Stimulated activated CD4-positive, alpha-beta T cell treated with anti-CD3 and anti-CD28 coated beads, Interleukin-15, amount 100 ng/mL, for 1 hour (primary cell): ENCODE data around the gene GNG12.

Experiments used
- DNase-seq, 2 donors: peaks; one replicate each; pipeline ENCODE4 v3.0.0-alpha.2; 2020; ENCODE audit warnings: low read depth in 1 of 2, low spot score in 1 of 2

The GNG12 gene

GRCh38 chr1:67755160-67755559 is 78.1 kb downstream of the GNG12 start:
- DNase-seq, result no peak

- no peak for DNase-seq
These were observed 78.7 kb downstream of the GNG12 start for GRCh38 chr1:67754526-67754920.

GRCh38 chr1:67753776-67754525 is 79.3 kb downstream of the GNG12 start:
- DNase-seq, result no peak

- no peak for DNase-seq
These were observed 81.0 kb downstream of the GNG12 start for GRCh38 chr1:67752306-67752705.

GRCh38 chr1:67750691-67751054 is 82.6 kb downstream of the GNG12 start:
- DNase-seq, result no peak

- no peak for DNase-seq
These were observed 83.2 kb downstream of the GNG12 start for GRCh38 chr1:67749844-67750690.

- no peak for DNase-seq
These were observed 83.9 kb downstream of the GNG12 start for GRCh38 chr1:67749263-67749843.

GRCh38 chr1:67748630-67749029 is 84.6 kb downstream of the GNG12 start:
- DNase-seq, result no peak

GRCh38 chr1:67747671-67748546 is 85.4 kb downstream of the GNG12 start:
- DNase-seq, result no peak

- no peak for DNase-seq
These were observed 87.2 kb downstream of the GNG12 start for GRCh38 chr1:67745875-67746698.

GRCh38 chr1:67743072-67743725 is 90.1 kb downstream of the GNG12 start:
- no peak for DNase-seq

- no peak for DNase-seq
These were observed 91.5 kb downstream of the GNG12 start for GRCh38 chr1:67741736-67742135.

GRCh38 chr1:67741121-67741520 is 92.1 kb downstream of the GNG12 start:
- no peak for DNase-seq

GRCh38 chr1:67740543-67740942 is 92.7 kb downstream of the GNG12 start:
- DNase-seq, result no peak

- DNase-seq, result no peak
These were observed 93.9 kb downstream of the GNG12 start for GRCh38 chr1:67739361-67739760.

GRCh38 chr1:67738401-67738800 is 94.9 kb downstream of the GNG12 start:
- DNase-seq, result no peak

GRCh38 chr1:67737875-67738274 is 95.4 kb downstream of the GNG12 start:
- no peak for DNase-seq

- no peak for DNase-seq
These were observed 96.5 kb downstream of the GNG12 start for GRCh38 chr1:67736750-67737149.

- no peak for DNase-seq
These were observed 97.2 kb downstream of the GNG12 start for GRCh38 chr1:67735806-67736627.
